Parathyroid adenoma (tissue), 2 donors: ENCODE data around the gene CNTN5.

Experiments used
- H2AFZ ChIP-seq: fragments of 300-600 bp; sonication (generic); one replicate; pipeline ENCODE4 v1.7.0; 2017; ENCODE audit warnings: antibody characterized with exemption, mild to moderate bottlenecking
- H3K27ac ChIP-seq: fragments of 300-600 bp; sonication (generic); one replicate; pipeline ENCODE4 v1.7.0; 2017
- H3K27me3 ChIP-seq: fragments of 300-600 bp; sonication (generic); one replicate; pipeline ENCODE4 v1.7.0; 2017; ENCODE audit warnings: low read length; ENCODE audit not compliant: control insufficient read depth, insufficient read depth
- H3K36me3 ChIP-seq: fragments of 300-600 bp; sonication (generic); one replicate; pipeline ENCODE4 v1.7.0; 2017; ENCODE audit warnings: low read length; ENCODE audit not compliant: control insufficient read depth, insufficient read depth
- H3K4me1 ChIP-seq: fragments of 300-600 bp; sonication (generic); one replicate; pipeline ENCODE4 v1.7.0; 2017; ENCODE audit warnings: control low read depth
- H3K4me2 ChIP-seq: fragments of 300-600 bp; sonication (generic); one replicate; pipeline ENCODE4 v1.7.0; 2017; ENCODE audit warnings: low read length
- H3K4me3 ChIP-seq: fragments of 300-600 bp; sonication (generic); one replicate; pipeline ENCODE4 v1.7.0; 2017; ENCODE audit warnings: low read depth, low read length
- H3K79me2 ChIP-seq: fragments of 300-600 bp; sonication (generic); one replicate; pipeline ENCODE4 v1.7.0; 2017; ENCODE audit warnings: control low read depth
- H3K9ac ChIP-seq: fragments of 300-600 bp; sonication (generic); one replicate; pipeline ENCODE4 v1.7.0; 2017; ENCODE audit warnings: mild to moderate bottlenecking
- H3K9me3 ChIP-seq: fragments of 300-600 bp; sonication (generic); one replicate; pipeline ENCODE4 v1.7.0; 2017; ENCODE audit warnings: low read length; ENCODE audit not compliant: control insufficient read depth
- TF ChIP-seq, protein P1 (sequence below): fragments of 300-600 bp; sonication (generic); IDR thresholded peaks from one replicate; pipeline ENCODE4 v1.7.0; 2017; ENCODE audit warnings: antibody characterized with exemption, mild to moderate bottlenecking
- donor health status: primary hyperparathyroidism.

Gene CNTN5

GRCh38 chr11:99565333-99565732 is 544.6 kb downstream of the CNTN5 start:
- Histone ChIP-seq H3K79me2 (no peaks in the 10 kb centered on the region), H3K4me2 (no peak overlapping the region), H2AFZ (no peak overlapping the region), H3K9ac (no peak overlapping the region), H3K9me3 (no peaks in the 10 kb centered on the region), H3K27ac (no peak overlapping the region), H3K36me3 (no peaks in the 10 kb centered on the region), H3K4me1 (no peaks in the 10 kb centered on the region), H3K4me3 (no peak overlapping the region), H3K27me3 (no peaks in the 10 kb centered on the region)
- TF ChIP-seq, protein P1, sequence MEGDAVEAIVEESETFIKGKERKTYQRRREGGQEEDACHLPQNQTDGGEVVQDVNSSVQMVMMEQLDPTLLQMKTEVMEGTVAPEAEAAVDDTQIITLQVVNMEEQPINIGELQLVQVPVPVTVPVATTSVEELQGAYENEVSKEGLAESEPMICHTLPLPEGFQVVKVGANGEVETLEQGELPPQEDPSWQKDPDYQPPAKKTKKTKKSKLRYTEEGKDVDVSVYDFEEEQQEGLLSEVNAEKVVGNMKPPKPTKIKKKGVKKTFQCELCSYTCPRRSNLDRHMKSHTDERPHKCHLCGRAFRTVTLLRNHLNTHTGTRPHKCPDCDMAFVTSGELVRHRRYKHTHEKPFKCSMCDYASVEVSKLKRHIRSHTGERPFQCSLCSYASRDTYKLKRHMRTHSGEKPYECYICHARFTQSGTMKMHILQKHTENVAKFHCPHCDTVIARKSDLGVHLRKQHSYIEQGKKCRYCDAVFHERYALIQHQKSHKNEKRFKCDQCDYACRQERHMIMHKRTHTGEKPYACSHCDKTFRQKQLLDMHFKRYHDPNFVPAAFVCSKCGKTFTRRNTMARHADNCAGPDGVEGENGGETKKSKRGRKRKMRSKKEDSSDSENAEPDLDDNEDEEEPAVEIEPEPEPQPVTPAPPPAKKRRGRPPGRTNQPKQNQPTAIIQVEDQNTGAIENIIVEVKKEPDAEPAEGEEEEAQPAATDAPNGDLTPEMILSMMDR, result no peak

GRCh38 chr11:99567334-99567956 is 546.7 kb downstream of the CNTN5 start:
- Histone ChIP-seq H3K9me3 (no peaks in the 10 kb centered on the region), H3K27me3 (no peaks in the 10 kb centered on the region), H3K79me2 (no peaks in the 10 kb centered on the region), H2AFZ (no peak overlapping the region), H3K36me3 (no peaks in the 10 kb centered on the region), H3K27ac (no peak overlapping the region), H3K4me2 (no peak overlapping the region), H3K4me1 (no peaks in the 10 kb centered on the region), H3K4me3 (no peak overlapping the region), H3K9ac (no peak overlapping the region)
- TF ChIP-seq, protein P1, result no peak

DNA sequence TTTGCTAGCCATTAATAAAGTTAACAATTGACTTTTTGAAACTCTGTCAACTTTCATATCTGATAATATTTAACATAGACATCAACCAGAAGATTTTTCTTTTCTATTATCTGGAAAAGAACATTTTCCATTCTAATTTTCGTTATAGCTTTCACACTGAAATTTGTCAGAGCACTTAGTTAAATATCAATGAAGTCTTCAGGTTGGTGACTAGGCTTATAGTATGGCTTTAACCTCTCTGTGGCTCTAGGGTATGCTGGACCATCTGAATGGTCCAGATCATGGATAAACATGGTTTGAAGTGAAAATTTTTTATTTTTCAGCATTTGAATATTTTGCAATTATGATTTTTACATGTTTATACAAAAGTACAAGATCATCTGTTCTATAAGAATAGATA is 548.1 kb downstream of the CNTN5 start:
- Histone ChIP-seq H3K9ac (no peak overlapping the region), H3K4me1 (no peaks in the 10 kb centered on the region)

GRCh38 chr11:99571094-99571493 is 550.3 kb downstream of the CNTN5 start:
- H3K36me3 ChIP-seq, result no peaks in the 10 kb centered on the region
- no peaks in the 10 kb centered on the region for H3K79me2 ChIP-seq
- no peak overlapping the region for H2AFZ ChIP-seq
- H3K27me3 ChIP-seq, result no peaks in the 10 kb centered on the region
- H3K4me3 ChIP-seq, result no peak overlapping the region
- H3K9me3 ChIP-seq, result no peaks in the 10 kb centered on the region
- no peak overlapping the region for H3K4me2 ChIP-seq
- no peak overlapping the region for H3K27ac ChIP-seq
- TF ChIP-seq, protein P1, result no peak
- H3K4me1 ChIP-seq, result no peaks in the 10 kb centered on the region
- no peak overlapping the region for H3K9ac ChIP-seq

More for the DNA sequence above, 548.1 kb downstream of the CNTN5 start:
- Histone ChIP-seq H2AFZ (no peak overlapping the region), H3K4me2 (no peak overlapping the region), H3K27me3 (no peaks in the 10 kb centered on the region), H3K9me3 (no peaks in the 10 kb centered on the region), H3K79me2 (no peaks in the 10 kb centered on the region), H3K36me3 (no peaks in the 10 kb centered on the region), H3K27ac (no peak overlapping the region), H3K4me3 (no peak overlapping the region)
- TF ChIP-seq, protein P1, result no peak

DNA sequence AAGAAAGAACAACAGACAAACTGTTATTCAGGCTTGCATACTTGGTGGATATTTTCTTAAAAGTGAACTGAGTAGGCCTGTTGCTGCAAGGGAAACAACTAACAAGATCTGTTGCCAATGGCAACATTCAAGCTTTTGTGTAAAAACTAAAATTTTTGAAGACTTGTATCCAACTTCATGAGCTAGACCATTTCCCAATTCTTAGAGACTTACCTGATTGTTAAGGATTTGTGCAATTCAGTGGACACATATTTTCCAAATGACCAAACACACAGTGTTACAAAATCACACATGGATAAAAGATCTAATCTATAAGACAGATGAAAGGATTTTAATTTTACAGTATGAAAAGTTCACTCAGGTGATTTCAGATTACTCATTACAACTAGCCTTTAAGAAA is 564.1 kb downstream of the CNTN5 start:
- H3K4me2 ChIP-seq, result no peak overlapping the region
- no peaks in the 10 kb centered on the region for H3K79me2 ChIP-seq
- TF ChIP-seq, protein P1, result no peak
- no peaks in the 10 kb centered on the region for H3K36me3 ChIP-seq
- H3K4me3 ChIP-seq, result no peak overlapping the region
- H3K27me3 ChIP-seq, result no peaks in the 10 kb centered on the region
- no peak overlapping the region for H3K27ac ChIP-seq
- H3K4me1 ChIP-seq, result no peaks in the 10 kb centered on the region
- no peak overlapping the region for H3K9ac ChIP-seq
- H2AFZ ChIP-seq, result no peak overlapping the region
- no peaks in the 10 kb centered on the region for H3K9me3 ChIP-seq
